Stimulated activated memory B cell treated with anti-CD40 and anti-IgM and Interleukin-4, amounts not matched to agents 10 μg/mL and 1 μg/mL and 100 μg/mL, for 72 hours (primary cell): ENCODE results near the gene ZAR1.

Source experiments
- ATAC-seq: fragments of 150-1000 bp; cut with Tn5 transposase; 2 replicates; pipeline ENCODE4 v1.10.0; 2021
- H3K27ac Mint-ChIP-seq: one replicate; pipeline ENCODE4 v1.8.0; 2022; ENCODE audit warnings: mild to moderate bottlenecking, mixed read lengths
- H3K27me3 Mint-ChIP-seq: one replicate; pipeline ENCODE4 v1.8.0; 2022; ENCODE audit warnings: mixed read lengths
- H3K36me3 Mint-ChIP-seq: one replicate; pipeline ENCODE4 v1.8.0; 2022; ENCODE audit warnings: mixed read lengths
- H3K4me1 Mint-ChIP-seq: one replicate; pipeline ENCODE4 v1.8.0; 2022; ENCODE audit warnings: mixed read lengths
- H3K4me3 Mint-ChIP-seq: one replicate; pipeline ENCODE4 v1.8.0; 2022; ENCODE audit warnings: mild to moderate bottlenecking, moderate library complexity, mixed read lengths
- H3K9me3 Mint-ChIP-seq: one replicate; pipeline ENCODE4 v1.8.0; 2022; ENCODE audit warnings: mixed read lengths

The ZAR1 gene

GRCh38 chr4:48478273-48478672, 11.8 kb upstream of the ZAR1 start:
- H3K4me1 Mint-ChIP-seq: no peaks in the 10 kb centered on the region
- ATAC-seq: no peak
- H3K27ac Mint-ChIP-seq: no peak overlapping the region
- peaks cover 37% of the 10 kb centered on the region for H3K27me3 Mint-ChIP-seq
- no peaks in the 10 kb centered on the region for H3K9me3 Mint-ChIP-seq
- H3K36me3 Mint-ChIP-seq: no peaks in the 10 kb centered on the region
- no peak overlapping the region for H3K4me3 Mint-ChIP-seq

- ATAC-seq: no peak
- H3K36me3 Mint-ChIP-seq: no peaks in the 10 kb centered on the region
- peaks cover 12% of the 10 kb centered on the region for H3K4me1 Mint-ChIP-seq
- peaks cover 48% of the 10 kb centered on the region for H3K27me3 Mint-ChIP-seq
- no peaks in the 10 kb centered on the region for H3K9me3 Mint-ChIP-seq
- H3K4me3 Mint-ChIP-seq: no peak overlapping the region
- no peak overlapping the region for H3K27ac Mint-ChIP-seq
Measured at GRCh38 chr4:48481581-48481980, 8.5 kb upstream of the ZAR1 start.

DNA sequence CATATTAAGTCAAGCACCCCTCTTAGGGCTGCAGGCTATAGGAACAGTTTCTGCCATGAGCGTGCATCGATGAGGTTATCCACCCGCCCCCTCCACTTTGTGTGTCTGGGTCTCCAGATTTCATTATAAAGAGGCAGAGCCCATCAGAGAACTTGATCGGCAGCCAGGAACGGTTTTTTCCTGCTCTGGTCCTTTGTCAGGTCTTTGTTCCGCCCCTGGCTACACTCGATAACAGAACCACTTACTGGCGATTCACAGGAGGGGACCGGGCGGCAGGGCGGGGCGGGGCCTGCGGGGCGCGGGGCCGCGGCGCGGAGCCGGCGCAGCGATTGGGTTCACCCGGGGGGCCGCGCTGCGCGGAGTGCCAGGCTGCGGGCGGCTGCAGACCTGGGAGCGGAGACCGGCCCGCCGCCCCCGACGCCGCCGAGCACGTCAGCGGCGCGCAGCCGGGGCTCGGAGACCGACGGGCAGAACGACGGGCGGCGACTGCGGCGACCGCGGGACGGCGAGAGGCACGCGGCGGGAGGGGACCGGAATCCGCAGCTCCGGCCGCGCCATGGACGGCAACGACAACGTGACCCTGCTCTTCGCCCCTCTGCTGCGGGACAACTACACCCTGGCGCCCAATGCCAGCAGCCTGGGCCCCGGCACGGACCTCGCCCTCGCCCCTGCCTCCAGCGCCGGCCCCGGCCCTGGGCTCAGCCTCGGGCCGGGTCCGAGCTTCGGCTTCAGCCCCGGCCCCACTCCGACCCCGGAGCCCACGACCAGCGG, 6.9 kb upstream of the ZAR1 start, which contains the start of gene SLC10A4:
SLC10A4 (plus strand) TSS at position 338 of the 771 bp plus-strand sequence; CDS start at position 557, 219 bp downstream.
- Mint-ChIP-seq H3K27me3 (peaks cover 58% of the 10 kb centered on the region), H3K27ac (no peak within 1 kb of the TSS), H3K4me3 (peak within 1 kb of the TSS; percentile 4), H3K4me1 (peaks cover 12% of the 10 kb centered on the region), H3K9me3 (no peaks in the 10 kb centered on the region), H3K36me3 (no peaks in the 10 kb centered on the region)
- ATAC-seq: peak; percentile 36

- peaks cover 66% of the 10 kb centered on the region for H3K27me3 Mint-ChIP-seq
- H3K4me3 Mint-ChIP-seq: peak overlapping the region; percentile 4
- no peak overlapping the region for H3K27ac Mint-ChIP-seq
- no peaks in the 10 kb centered on the region for H3K36me3 Mint-ChIP-seq
- peaks cover 12% of the 10 kb centered on the region for H3K4me1 Mint-ChIP-seq
- no peak for ATAC-seq
- H3K9me3 Mint-ChIP-seq: no peaks in the 10 kb centered on the region
Measured at GRCh38 chr4:48483777-48484493, 6.1 kb upstream of the ZAR1 start.

DNA sequence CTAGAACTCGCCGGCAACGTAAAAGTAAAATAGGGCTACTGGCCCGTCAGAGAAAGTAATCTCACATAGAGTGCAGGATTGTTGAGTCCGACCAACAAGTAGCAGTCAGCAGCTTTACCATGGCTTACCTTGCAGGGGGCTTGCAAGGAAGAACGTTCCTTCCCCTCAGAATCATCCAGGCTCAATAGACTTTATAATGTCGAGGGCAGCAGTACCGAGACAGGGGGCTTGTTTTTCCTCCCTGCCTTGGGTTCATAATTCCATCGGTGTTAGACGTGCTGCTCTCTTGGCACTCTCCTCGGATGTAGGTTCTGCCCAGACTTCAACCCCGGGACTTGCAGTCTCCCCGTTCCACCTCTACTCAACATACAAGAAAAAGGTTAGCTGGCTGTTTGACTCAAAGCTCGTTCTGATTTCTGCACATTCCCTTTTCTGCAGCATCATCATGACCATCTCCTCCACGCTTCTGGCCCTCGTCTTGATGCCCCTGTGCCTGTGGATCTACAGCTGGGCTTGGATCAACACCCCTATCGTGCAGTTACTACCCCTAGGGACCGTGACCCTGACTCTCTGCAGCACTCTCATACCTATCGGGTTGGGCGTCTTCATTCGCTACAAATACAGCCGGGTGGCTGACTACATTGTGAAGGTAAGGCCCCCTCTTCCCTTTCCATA, 5.4 kb upstream of the ZAR1 start:
- Mint-ChIP-seq H3K4me1 (peaks cover 12% of the 10 kb centered on the region), H3K27me3 (peaks cover 73% of the 10 kb centered on the region), H3K27ac (no peak overlapping the region), H3K36me3 (no peaks in the 10 kb centered on the region), H3K4me3 (peak overlapping the region; percentile 1), H3K9me3 (no peaks in the 10 kb centered on the region)
- no peak for ATAC-seq

- Mint-ChIP-seq H3K27me3 (peaks cover 48% of the 10 kb centered on the region), H3K4me1 (peaks cover 4% of the 10 kb centered on the region), H3K9me3 (no peaks in the 10 kb centered on the region), H3K27ac (no peak overlapping the region), H3K4me3 (peak overlapping the region; percentile 69), H3K36me3 (no peaks in the 10 kb centered on the region)
- no peak for ATAC-seq
Measured at GRCh38 chr4:48489683-48490011, 405 bp upstream of the ZAR1 start.

DNA sequence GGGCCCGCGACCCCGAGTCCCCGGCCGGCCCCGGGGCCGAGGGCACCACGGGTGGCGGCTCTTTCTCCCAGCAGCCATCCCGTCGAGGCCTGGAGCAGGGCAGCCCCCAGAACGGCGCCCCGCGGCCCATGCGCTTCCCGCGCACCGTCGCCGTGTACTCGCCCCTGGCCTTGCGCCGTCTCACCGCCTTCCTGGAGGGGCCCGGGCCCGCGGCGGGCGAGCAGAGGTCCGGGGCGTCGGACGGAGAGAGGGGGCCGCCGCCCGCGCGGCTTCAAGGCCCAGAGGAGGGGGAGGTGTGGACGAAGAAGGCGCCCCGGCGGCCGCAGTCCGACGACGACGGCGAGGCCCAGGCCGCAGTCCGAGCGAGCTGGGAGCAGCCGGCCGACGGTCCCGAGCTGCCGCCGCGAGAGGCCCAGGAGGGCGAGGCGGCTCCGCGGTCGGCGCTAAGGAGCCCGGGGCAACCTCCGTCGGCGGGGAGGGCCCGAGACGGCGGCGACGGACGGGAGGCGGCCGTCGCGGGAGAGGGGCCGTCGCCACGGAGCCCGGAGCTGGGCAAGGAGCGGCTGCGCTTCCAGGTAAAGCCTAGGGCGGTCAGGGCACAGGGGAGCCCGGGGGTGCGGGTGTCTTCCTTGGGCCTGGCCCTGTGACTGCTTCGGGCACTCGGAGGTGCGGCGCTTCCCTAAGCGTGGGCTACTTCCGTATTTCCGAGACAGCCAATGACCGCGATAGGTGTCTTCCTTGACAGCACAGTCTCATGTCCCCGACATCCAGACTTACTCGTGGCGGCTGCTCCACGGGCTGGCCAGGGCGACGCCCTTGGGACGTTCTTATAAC, 845 bp downstream of the ZAR1 start:
- no peaks in the 10 kb centered on the region for H3K4me1 Mint-ChIP-seq
- no peaks in the 10 kb centered on the region for H3K9me3 Mint-ChIP-seq
- H3K4me3 Mint-ChIP-seq: no peak overlapping the region
- no peaks in the 10 kb centered on the region for H3K36me3 Mint-ChIP-seq
- H3K27ac Mint-ChIP-seq: no peak overlapping the region
- peak; percentile 16 for ATAC-seq
- H3K27me3 Mint-ChIP-seq: peaks cover 41% of the 10 kb centered on the region

DNA sequence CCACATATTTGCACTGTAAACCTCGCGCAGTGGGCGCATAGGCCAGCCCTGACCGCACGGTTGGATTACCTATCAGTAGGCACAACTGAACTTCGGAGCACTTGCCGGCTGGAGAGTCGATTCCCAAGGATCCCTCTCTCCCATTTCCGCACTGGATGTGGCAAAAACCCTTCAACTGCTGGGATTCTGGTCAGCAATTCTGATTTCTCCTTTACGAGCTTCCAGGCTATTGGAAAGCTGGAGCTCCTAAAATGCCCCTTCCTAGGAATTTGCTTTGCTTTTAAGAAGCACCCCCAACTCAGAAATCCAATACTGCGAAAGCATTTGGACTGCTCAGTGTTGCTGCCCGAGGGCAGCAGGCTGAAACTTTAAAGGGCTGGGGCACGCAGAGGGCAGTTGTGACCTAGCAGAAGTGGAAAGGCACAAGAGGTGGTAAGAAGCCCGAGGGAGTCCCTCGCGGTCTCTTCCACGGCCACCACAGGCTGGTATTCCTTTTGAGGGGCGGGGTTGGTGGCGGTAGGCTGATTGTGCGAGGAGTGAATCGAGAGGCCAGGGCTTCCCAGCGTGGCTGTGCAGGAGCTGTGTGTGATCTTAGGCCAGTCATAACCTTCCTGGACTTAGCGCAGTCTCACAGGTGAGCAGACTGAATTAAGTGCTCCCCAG, 1.6 kb downstream of the ZAR1 start:
- H3K36me3 Mint-ChIP-seq: no peaks in the 10 kb centered on the region
- H3K4me3 Mint-ChIP-seq: no peak overlapping the region
- peaks cover 41% of the 10 kb centered on the region for H3K27me3 Mint-ChIP-seq
- no peaks in the 10 kb centered on the region for H3K4me1 Mint-ChIP-seq
- no peak overlapping the region for H3K27ac Mint-ChIP-seq
- H3K9me3 Mint-ChIP-seq: no peaks in the 10 kb centered on the region
- no peak for ATAC-seq

DNA sequence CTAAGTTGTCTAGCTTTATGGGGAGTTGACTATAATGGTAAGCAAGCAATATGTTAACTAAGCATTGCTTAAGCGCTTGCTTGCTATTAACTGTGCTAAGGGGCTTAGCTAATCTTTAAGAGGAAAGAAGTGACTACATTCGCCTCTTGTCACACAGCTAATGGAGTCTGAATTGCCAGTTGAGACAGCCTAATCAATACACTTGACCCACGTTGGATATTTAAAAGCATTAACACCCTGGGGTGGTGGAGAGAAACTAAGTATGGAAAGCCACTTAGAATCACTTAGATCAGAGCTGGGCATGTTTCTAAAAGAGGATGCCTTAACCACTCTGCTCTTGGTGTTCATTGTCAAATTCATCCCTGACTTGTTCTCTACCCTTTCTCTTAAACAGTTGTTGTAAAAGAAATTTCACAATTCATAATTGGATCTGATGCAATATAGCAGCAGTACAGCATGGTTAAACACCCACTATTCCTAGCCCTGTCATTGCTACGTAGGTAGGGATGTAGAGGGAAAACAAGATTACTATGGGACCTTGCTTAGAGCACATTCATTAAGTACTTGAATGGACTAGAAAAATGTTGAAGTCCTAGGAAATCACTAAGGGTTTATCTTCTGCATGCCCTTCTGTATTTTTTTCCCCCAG, 3.5 kb downstream of the ZAR1 start:
- Mint-ChIP-seq H3K9me3 (no peaks in the 10 kb centered on the region), H3K27me3 (peaks cover 26% of the 10 kb centered on the region), H3K27ac (no peak overlapping the region), H3K4me1 (no peaks in the 10 kb centered on the region), H3K36me3 (peaks cover 7% of the 10 kb centered on the region), H3K4me3 (no peak overlapping the region)
- ATAC-seq: no peak

GRCh38 chr4:48495941-48496340, 5.9 kb downstream of the ZAR1 start:
- Mint-ChIP-seq H3K27me3 (peaks cover 10% of the 10 kb centered on the region), H3K4me1 (no peaks in the 10 kb centered on the region), H3K9me3 (no peaks in the 10 kb centered on the region), H3K36me3 (peaks cover 20% of the 10 kb centered on the region), H3K27ac (no peak overlapping the region), H3K4me3 (no peak overlapping the region)
- peak; percentile 18 for ATAC-seq

GRCh38 chr4:48498895-48499294, 8.8 kb downstream of the ZAR1 start:
- ATAC-seq: no peak

DNA sequence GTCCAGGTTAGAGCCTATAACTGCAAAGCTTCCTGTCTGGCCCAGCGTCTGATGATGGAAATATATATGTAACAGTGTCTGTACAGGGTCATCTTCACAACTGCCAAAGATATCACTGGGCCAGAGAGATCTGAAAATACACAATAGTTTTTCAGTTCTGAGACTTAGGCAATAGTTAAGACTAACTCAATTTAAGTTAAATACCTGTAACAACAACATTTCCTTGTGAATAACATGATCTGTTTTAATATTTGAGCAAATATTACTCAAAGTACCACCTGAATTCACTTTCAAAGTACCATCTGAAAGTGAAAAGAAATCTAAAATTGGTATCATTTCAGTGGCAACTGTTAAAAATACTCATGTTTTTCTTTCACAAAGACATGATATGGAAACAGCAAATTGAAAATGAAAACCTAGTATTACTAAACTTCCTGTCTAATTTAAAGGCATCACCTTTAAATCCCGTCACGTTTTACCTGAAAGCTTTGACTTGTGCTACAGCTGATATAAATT, 9.6 kb downstream of the ZAR1 start:
- no peak for ATAC-seq
- H3K9me3 Mint-ChIP-seq: no peaks in the 10 kb centered on the region
- H3K27me3 Mint-ChIP-seq: no peaks in the 10 kb centered on the region
- no peaks in the 10 kb centered on the region for H3K4me1 Mint-ChIP-seq
- H3K36me3 Mint-ChIP-seq: peaks cover 23% of the 10 kb centered on the region
- no peak overlapping the region for H3K27ac Mint-ChIP-seq
- H3K4me3 Mint-ChIP-seq: no peak overlapping the region

More at GRCh38 chr4:48498895-48499294, 8.8 kb downstream of the ZAR1 start:
- Mint-ChIP-seq H3K4me3 (no peak overlapping the region), H3K4me1 (no peaks in the 10 kb centered on the region), H3K27me3 (no peaks in the 10 kb centered on the region), H3K36me3 (peaks cover 23% of the 10 kb centered on the region), H3K9me3 (no peaks in the 10 kb centered on the region), H3K27ac (no peak overlapping the region)

- Mint-ChIP-seq H3K9me3 (no peaks in the 10 kb centered on the region), H3K36me3 (peaks cover 26% of the 10 kb centered on the region), H3K4me1 (no peaks in the 10 kb centered on the region)
Measured at GRCh38 chr4:48503233-48504025, 13.4 kb downstream of the ZAR1 start.

More at GRCh38 chr4:48503233-48504025, 13.4 kb downstream of the ZAR1 start:
- no peak for ATAC-seq
- no peak overlapping the region for H3K27ac Mint-ChIP-seq
- no peak overlapping the region for H3K4me3 Mint-ChIP-seq
- no peaks in the 10 kb centered on the region for H3K27me3 Mint-ChIP-seq
